HG02678 (cell line): ENCODE results near the gene ABCC1.

Experiments used
- ATAC-seq: cut with Tn5 transposase; IDR thresholded peaks from one replicate; pipeline ENCODE4 v1.9.1; 2021; ENCODE audit warnings: mild to moderate bottlenecking, moderate library complexity; ENCODE audit not compliant: unreplicated experiment

Gene ABCC1

DNA sequence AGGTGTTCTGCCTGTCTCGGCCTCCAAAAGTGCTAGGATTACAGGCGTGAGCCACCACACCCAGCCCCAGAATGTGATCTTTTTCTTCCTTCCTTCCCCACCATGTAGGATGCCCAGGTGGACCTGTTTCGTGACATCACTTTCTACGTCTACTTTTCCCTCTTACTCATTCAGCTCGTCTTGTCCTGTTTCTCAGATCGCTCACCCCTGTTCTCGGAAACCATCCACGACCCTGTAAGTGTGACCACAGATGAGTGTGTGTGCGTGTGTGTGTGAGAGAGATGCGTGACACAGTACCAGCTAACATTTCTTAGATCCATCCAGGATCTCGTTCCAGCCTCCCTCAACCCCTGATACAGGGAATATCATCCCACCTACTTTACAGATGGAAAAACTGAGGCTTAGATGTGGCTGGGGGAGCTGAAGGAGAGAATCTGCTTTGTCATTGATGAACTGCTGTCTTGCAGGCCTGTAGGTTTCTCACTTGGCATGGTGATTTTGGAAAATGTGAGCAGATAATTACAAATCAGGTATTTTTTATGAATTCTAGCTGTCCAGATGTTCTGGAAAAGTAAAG, 67.1 kb downstream of the ABCC1 start:
- ATAC-seq, result no peak

DNA sequence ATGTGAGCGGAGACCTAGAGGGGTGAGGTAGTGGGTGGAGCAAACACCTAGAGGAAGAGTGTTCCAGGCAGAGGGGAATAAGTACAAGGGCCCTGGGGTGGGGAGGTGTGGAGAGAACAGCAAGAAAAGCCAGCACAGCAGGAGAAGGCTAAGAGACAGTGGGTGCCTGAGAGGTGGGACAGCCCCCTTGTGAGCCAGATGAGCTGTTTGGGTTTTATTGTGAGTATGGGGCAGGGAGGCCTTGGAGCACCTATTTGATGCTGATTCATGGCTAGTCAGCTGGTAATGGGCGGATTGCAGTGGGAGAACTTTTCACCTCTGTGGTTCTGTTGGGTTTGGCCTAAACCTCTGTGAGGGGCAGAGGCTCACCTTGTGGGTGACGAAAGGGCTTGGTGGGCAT, 68.4 kb downstream of the ABCC1 start:
- no peak for ATAC-seq

DNA sequence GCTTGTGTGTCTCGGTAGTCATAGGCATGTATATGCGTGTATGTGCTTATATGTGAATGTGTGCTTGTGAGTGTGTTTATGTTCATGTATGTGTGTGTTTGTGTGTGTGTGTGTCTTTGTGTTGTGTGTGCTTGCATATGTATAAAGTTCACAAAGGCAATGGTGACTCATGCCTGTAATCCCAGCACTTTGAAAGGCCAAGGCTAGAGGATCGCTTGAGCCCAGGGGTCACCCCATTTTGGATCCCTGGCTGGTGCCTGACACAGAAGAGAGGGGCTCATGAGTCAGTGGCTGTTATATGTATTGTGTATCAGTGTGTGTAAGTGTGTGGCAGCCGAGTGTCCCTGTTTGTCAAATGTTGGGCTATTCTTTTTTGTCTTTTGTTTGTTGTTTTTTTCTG, 69.3 kb downstream of the ABCC1 start:
- no peak for ATAC-seq

DNA sequence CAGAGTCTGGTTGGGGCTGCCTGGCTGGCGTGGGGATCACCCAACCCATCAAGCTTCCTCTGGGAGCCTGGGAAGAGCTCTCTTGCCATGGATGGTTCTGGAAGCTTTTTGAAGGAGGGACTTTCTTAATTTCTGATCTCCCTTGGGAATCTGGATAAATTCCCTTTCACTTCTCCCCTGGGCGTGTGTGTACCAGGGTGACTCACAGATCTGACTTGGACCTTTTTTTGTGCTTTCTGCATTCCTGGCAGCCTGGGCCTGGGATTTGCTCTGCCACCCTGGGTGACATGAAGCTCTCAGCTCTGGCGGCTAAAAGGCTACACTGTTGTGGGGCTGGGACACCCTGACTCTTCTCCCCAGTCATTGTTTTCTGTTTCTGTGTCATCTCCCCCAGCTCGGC, 70.1 kb downstream of the ABCC1 start:
- ATAC-seq, result no peak

DNA sequence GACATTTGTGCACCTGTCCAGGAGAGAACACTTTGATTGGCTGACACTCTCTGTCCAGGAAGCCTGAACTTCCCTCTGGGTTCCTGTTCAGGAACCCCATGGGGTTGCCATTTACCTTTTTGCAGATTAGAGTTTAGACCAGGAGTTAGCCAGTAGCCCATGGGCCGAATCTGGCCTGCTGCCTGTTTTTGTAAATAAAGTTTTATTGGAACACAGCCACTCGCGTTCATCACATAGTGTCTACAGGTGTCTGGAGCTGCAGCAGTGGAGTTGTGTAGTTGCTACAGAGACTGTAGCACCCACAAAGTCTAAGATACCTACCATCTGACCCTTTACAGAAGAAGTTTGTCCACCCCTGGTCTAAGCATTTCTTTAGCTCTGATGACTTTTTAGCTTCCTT, 70.9 kb downstream of the ABCC1 start:
- ATAC-seq, result no peak

DNA sequence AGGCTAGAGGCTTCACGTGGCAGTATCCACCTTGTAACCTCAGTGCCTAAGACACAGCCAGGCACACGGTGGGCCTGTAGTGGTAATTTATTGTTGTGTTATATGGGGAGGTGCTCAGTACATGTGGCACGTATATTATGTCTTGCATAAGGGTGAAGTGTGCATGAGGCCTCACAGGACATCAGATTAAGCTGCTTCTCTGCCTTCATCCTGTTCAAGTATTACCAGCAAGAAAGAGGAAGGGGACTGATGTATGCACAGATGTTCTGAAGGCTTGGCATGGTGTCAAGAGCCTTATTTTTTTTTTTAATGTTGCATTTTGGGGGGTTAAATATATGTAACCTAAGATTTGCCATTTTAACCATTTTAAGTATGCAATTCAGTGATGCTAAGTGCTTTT, 71.6 kb downstream of the ABCC1 start:
- no peak for ATAC-seq

DNA sequence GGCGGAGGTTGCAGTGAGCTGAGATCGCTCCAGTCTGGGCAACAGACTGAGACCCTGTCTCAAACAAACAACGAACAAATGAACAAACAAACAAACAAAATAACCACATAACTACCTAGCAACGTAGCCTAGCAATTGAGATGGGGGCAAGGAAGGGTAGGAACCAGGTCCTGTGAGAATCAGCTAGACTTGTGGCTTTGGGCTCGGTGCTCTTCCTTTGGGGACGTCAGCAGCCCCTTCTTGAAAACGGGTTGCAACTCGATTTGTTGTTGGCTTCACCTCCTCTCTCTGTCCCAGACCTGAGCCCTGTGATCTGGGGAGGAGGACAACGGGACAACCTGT, 72.2 kb downstream of the ABCC1 start:
- no peak for ATAC-seq

DNA sequence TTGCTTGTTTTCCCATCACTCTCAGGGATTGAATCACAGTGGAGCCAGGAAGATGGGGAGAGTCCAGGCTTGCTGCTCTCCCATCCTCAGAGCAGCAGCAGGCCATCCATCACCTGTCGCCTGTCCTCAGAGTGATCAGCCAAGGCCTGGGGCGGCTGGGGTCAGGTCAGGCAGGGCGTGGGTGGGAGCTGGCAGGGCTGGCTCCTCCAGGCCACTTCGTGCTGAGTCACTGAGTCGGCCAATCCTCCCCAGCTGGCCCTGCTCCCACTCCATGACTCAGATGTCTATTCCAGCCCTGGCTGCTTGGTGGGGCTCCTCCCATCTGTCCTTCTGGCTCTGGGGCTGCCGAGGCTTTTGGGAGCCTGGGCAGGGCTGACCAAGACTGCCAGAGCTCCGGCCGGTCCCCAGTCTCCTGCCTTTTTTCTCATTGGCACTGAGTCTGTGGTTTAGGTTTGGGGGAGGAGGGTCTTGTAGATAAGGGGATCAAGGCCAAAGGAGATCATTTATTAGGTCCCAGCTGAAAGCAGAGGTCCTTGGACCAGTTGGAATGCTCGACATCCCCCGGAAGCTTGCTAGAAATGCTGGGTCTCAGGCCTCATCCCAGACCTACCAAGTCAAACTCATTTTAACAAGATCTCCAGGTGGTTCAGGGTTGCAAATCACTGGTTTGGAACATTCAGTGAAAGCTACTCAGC, 72.7 kb downstream of the ABCC1 start:
- ATAC-seq, result no peak

DNA sequence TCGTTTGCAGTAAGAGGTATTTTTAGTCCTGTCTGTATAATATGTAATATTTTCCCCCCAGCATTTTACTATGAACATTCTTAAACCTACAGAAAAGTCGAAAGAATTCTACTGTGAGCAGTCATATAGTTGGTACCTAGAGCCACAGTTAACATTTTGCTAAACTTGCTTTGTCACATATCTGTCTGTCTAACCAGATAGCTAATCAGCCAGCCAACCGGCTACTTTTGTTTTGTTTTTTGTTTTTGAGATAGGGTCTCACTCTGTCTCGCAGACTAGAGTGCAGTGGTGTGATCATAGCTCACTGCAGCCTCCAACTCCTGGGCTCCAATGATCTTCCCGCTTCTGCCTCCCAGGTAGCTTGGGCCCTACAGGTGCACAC, 73.3 kb downstream of the ABCC1 start:
- ATAC-seq, result no peak

DNA sequence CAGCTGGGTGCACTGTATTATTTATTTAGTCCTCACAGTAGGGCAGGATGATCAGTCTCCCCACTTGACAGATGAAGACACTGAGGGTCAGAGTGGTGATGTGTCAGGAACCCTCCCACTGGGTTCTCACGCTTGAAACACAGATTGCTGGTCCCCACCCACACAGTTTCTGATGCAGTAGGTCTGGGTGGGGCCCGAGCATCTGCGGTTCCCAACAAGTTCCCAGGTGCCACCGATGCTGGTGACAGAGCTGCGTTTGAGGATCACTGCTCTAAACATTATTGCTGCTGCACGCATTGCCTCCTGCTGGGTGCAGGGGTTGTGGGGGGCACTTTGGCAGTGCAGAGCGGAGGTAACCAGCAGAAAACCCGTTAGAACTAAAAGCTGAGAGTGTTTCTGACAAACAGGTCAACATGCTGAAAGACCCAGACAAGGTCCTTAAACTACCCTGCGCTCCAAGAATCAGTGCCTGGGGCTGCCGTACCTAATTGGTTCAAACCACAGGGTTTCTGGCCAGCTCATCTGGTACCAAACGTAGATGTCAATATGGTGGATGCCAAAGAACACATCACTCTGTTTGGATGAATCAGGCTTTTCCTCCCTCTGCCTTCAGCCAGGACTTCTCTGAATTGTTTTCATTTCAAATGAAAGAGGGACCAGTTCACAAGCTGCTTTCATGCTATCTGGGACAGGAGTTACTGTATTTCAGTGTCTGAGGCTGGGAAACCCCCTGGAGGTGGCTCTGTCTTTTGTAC, 76.0 kb downstream of the ABCC1 start:
- ATAC-seq, result peak; percentile 73

DNA sequence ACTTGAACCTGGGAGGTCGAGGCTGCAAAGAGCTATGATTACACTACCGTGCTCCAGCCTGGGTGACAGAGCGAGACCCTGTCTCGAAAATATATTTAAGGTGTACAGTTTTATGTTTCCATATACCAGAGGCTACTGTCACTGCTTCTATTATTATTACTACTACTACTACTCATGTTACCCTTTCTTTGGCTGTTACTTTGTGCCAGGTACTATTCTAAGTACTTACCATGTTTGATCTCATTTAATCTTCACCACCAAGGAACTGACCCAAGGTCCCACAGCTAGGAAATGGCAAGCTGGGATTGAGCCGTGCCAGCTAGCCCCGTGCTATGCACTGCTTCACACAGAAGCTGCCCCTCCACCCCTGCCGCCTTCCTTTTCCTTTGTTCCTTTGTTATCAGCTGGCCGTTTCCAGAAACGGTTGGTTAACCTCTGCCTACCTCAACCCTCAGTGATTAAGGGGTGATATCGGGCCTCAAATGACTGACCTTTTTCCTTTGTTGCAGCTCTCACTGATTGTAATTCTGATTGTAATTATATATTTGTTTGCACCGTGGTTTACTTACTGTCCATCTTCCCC, 78.4 kb downstream of the ABCC1 start:
- ATAC-seq, result no peak

DNA sequence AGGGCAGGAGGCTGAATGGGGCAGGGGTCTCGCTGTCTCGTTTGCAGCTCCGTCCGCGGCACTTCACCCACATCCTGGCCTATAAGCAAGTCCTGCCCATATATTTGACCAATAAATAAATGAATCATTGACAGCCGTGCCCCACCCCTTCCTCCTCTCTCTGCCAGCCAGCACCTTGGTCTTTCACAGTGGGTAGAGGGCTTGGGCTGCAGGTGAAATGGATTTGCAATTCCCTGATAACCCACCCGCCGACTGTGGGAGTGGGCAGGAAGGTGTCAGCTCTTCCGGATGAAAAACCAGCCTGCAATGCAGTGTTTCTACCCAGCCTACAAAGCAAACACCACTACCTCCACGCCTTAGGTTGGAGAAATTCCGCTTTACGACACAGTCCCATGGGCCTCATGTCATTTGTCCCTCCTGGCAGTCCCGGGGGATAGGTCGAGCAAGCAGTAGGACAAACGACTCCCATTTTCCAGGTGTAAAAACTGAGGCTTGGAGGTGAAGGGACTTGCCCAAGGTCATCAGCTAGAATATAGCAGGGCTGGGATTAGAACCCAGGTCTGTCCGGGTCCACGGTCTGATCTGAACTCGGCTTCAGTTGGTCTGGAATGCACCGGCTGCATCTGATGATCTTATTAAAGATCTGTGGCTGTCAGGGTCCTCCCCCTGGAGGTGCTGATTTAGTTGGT, 79.0 kb downstream of the ABCC1 start:
- no peak for ATAC-seq

DNA sequence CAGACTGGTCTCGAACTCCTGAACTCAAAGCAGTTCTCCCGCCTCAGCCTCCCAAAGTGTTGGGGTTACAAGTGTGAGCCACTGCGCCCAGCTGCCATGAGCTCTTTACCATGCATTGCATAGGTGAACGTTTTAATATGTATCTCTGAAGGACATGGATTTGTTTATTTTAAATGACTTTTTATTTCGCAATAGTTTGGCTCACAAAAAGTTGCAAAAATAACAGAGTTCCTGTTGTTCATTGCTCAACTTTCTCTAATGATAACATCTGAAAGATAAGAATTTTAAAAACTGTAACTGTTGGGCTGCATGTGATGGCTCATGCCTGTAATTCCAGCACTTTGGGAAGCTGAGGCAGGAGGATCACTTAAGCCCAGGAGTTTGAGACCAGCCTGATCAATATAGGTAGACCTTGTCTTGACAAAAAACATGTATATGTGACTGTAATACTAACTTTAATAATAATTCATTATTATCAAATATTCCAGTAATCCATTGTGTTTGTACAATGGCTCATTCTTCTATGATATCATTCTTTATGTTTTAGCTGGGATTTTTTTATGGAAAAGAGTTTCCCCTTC, 80.1 kb downstream of the ABCC1 start:
- ATAC-seq, result no peak

DNA sequence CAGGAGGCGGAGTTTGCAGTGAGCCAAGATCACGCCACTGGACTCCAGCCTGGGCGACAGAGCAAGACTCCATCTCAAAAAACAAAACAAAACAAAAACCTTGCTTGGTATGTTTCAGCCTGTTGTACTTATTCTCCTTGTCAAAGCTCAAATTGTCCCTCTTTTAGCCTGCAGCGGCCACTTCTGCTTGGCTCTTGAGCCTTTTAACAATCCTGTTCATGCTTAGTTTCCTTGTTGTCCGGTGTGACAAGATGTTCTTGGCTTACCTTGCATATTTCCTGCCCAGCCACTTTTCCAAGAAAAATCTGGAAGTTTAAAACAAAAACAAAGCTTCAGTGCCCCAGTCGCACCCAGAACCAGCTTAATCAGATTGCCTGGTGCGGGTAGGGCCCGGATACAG, 81.0 kb downstream of the ABCC1 start:
- ATAC-seq, result no peak

DNA sequence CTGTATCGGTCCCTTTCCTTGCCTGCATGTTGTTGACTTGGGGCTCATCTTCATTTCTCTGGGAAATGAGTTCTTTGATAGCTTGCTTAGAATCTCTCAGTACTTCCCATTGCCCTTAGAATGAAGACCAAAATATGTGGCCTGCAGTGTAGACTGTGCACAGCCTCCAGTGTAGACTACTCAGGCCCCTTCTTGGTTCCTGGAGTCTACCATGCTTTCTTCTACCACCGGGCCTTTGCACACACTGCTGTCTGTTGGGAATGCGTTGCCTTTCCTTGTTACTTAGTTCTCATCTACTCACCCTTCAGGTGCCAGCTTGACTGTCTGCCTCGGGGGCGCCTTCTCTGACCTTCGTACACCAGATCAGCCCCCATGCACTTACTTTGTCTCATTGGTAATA, 82.0 kb downstream of the ABCC1 start:
- no peak for ATAC-seq

DNA sequence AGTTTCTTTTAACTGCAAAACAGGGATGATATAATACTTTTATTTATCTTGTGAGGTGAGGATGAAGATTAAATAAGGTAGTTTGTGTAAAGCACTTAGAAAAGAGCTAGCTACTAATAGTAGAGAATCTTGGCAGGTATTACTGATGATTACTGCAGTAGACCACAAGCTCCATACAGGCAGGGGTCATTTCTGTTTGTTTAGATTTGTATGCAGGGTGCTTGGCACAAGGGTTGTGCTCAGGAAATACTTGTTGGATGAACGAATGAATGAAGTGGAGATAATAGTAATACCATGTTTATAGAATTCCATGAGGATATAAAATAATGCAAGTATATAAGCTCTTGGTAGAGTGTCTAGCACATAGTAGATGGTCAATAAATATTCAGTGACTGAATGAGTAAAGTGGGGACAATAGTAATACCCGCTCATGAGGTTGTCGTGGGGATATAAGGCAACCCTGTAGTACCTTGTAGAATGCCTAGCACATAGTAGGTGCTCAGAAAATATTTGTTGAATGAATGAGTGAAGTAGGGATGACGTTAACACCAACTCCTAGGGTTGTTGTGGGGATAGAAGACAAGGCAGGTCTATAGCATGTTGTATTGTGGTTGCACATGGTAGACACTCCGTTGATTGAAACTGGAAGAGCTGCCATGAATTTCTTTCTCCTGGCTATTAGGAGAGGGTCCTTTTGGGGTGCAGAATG, 83.0 kb downstream of the ABCC1 start:
- no peak for ATAC-seq

DNA sequence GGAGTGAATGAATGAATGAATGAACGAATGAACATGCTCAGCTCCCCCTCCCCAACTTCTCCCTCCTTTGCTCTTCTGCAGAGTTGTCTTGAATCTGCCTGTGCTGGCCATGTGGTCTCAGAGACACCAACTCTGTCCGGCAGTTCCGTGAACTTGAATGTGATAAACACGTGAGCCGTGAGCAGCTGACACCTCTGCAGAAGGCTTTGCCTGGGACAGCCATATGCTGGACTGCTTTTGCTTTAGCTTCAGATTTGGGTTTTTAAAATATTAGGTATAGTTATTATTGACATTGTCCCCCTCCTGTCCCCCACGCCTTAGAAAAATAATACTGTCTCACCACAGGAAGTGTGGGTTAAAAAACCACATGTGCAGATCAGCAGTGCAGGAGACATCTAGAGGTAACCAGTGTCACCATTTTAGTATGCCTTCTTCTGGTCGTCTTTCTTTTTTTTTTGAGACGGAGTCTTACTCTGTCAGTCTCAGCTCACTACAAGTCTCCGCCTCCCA, 83.8 kb downstream of the ABCC1 start:
- ATAC-seq, result no peak

DNA sequence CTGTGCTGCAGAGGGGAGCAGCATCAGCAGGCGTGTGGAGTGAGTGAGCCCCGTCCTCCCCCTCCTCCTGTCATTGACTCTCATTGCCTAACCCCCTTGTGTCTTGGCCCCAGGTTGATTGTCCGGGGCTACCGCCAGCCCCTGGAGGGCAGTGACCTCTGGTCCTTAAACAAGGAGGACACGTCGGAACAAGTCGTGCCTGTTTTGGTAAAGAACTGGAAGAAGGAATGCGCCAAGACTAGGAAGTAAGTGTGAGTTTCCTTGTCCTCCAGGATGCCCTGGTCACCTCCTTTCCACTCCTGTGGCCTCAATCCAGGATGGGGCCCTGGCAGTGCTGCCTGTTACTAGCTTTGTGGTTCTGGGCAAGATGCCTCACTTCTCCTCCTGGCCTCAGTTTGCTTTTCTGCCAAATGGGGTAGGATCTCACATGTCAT, 87.0 kb downstream of the ABCC1 start:
- no peak for ATAC-seq

DNA sequence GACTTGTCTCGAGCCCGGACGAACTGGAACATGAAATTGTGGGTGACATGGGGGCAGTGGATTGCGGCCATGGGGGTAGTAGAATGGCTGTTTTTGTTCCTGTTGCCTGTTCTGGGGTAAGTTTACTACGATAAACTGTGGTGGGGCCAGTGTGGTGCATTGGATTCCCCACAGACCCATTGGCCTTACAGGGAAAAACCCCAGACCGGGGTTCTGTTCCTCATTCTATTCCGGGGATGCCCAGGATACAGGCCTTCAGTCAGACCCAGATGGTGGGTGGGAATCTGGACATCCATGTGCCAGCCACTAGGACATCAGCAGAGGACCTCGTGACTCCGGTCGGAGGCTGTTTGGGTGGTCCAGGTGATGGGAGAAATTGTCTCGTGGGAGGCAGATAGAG, 88.1 kb downstream of the ABCC1 start:
- no peak for ATAC-seq

DNA sequence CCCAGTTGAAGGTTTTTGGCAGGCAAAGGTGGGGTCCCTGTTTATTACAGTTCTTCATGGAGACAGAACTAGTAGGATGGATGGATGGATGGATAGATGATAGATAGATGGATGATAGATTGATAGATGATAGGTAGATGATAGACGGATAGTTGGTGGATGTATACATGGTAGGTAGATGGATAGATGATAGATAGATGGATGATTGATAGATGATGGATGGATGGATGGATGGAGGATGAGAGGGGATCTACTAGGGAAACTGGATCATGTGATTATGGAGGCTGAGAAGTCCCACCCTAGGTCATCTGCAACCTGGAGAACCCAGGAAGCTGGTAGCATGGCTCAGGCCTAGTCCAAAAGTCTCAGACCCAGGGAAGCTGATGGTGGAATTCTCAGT, 88.6 kb downstream of the ABCC1 start:
- ATAC-seq, result no peak
